GM11168 (cell line): ENCODE results near the gene INTS7.

ENCODE experiments used
- in situ Hi-C: fragments of 300-500 bp; cut with MboI; formaldehyde crosslinking; loops from one replicate; pipeline ENCODE4 v1.12.0; 2022; ENCODE audit warnings: low sequenced_read_pairs; ENCODE audit not compliant: unreplicated experiment

The INTS7 gene

GRCh38 chr1:211912844-211913432 is 122.4 kb downstream of the INTS7 start:
- in situ Hi-C loops, result no loop called here

GRCh38 chr1:211912038-211912437 is 123.3 kb downstream of the INTS7 start:
- in situ Hi-C loops, result no loop called here

GRCh38 chr1:211910913-211911485 is 124.4 kb downstream of the INTS7 start:
- in situ Hi-C loops, result no loop called here

- in situ Hi-C loops, result no loop called here
Observed at GRCh38 chr1:211910113-211910884, 125.1 kb downstream of the INTS7 start.

- in situ Hi-C loops, result no loop called here
Observed at GRCh38 chr1:211909395-211909794, 126.0 kb downstream of the INTS7 start.

GRCh38 chr1:211908951-211909350 is 126.4 kb downstream of the INTS7 start:
- in situ Hi-C loops, result no loop called here

GRCh38 chr1:211908453-211908852 is 126.9 kb downstream of the INTS7 start:
- in situ Hi-C loops, result no loop called here

- in situ Hi-C loops, result no loop called here
Observed at GRCh38 chr1:211903490-211904245, 131.7 kb downstream of the INTS7 start.

- in situ Hi-C loops, result no loop called here
Observed at GRCh38 chr1:211902624-211903291, 132.6 kb downstream of the INTS7 start.

- in situ Hi-C loops, result no loop called here
Observed at GRCh38 chr1:211901945-211902344, 133.4 kb downstream of the INTS7 start.

- in situ Hi-C loops, result no loop called here
Observed at GRCh38 chr1:211900441-211900840, 134.9 kb downstream of the INTS7 start.

- in situ Hi-C loops, result no loop called here
Observed at GRCh38 chr1:211896958-211897357, 138.4 kb downstream of the INTS7 start.

GRCh38 chr1:211895126-211895759 is 140.1 kb downstream of the INTS7 start:
- in situ Hi-C loops, result no loop called here

GRCh38 chr1:211894312-211894711 is 141.0 kb downstream of the INTS7 start:
- in situ Hi-C loops, result no loop called here

GRCh38 chr1:211893260-211893659 is 142.1 kb downstream of the INTS7 start:
- in situ Hi-C loops, result no loop called here

GRCh38 chr1:211892577-211892976 is 142.8 kb downstream of the INTS7 start:
- in situ Hi-C loops, result no loop called here

- in situ Hi-C loops, result no loop called here
Observed at GRCh38 chr1:211891708-211892107, 143.6 kb downstream of the INTS7 start.
